K562 (cell line): ENCODE data around the gene PPIL1. TPM values are rescaled to one million over a fixed set of nuclear protein-coding genes. Genes with fewer than 3 reads are reported as not detected.

Experiments
- ARID1B ChIP-seq: fragments of 450-650 bp; IDR thresholded peaks from 2 replicates; pipeline ENCODE4 v1.6.1; 2016; ENCODE audit warnings: antibody characterized with exemption, mild to moderate bottlenecking, inconsistent platforms
- BCLAF1 ChIP-seq, 2 experiments: fragments of 450-650 bp in 1 of 2; IDR thresholded peaks; 2 replicates each; pipeline ENCODE4 v1.6.1; 2011 to 2017; ENCODE audit warnings: low read depth in 2 of 2, antibody characterized with exemption in 1 of 2, borderline replicate concordance in 1 of 2, low read length in 1 of 2, mild to moderate bottlenecking in 1 of 2, mixed read lengths in 1 of 2; ENCODE audit not compliant: control insufficient read depth in 1 of 2
- BCOR ChIP-seq: fragments of 450-650 bp; IDR thresholded peaks from 2 replicates; pipeline ENCODE4 v1.6.1; 2016
- CBFB ChIP-seq: sonication (generic); formaldehyde crosslinking; IDR thresholded peaks from 2 replicates; pipeline ENCODE4 v1.4.0; 2020; ENCODE audit warnings: mild to moderate bottlenecking, missing genetic modification reagents
- CGGBP1 ChIP-seq: fragments of 250-450 bp; sonication (Bioruptor Pico); IDR thresholded peaks from 2 replicates; pipeline ENCODE4 v1.9.0; 2021; ENCODE audit warnings: mild to moderate bottlenecking
- HMG20A ChIP-seq: fragments of 450-650 bp; formaldehyde crosslinking; conservative IDR thresholded peaks from 2 replicates; pipeline ENCODE4 v1.4.0; 2020; ENCODE audit warnings: mild to moderate bottlenecking, mixed read lengths
- NFE2 ChIP-seq: IDR thresholded peaks from 2 replicates; pipeline ENCODE4 v1.6.1; 2014; ENCODE audit warnings: antibody characterized with exemption, low read depth
- PHTF2 ChIP-seq: fragments of 250-450 bp; sonication (Bioruptor Pico); IDR thresholded peaks from 2 replicates; pipeline ENCODE4 v1.5.0; 2021; ENCODE audit warnings: mild to moderate bottlenecking
- PTTG1 ChIP-seq: fragments of 450-650 bp; IDR thresholded peaks from 2 replicates; pipeline ENCODE4 v1.6.1; 2016; ENCODE audit warnings: low read depth, mild to moderate bottlenecking, missing genetic modification characterization, missing compliant biosample characterization
- SAP30 ChIP-seq: fragments of 200-600 bp; sonication (generic); IDR thresholded peaks from 2 replicates; pipeline ENCODE4 v1.6.1; 2012; ENCODE audit warnings: borderline replicate concordance, low read depth, mild to moderate bottlenecking, moderate library complexity, low read length, control low read depth, inconsistent platforms; ENCODE audit not compliant: insufficient read depth, poor library complexity, severe bottlenecking
- SMC3 ChIP-seq: conservative IDR thresholded peaks from 2 replicates; pipeline ENCODE4 v1.6.1; 2011; ENCODE audit warnings: low read depth, low read length, improper control_type of control experiment; ENCODE audit not compliant: insufficient read depth
- TFAP4 ChIP-seq: sonication (generic); formaldehyde crosslinking; IDR thresholded peaks from 2 replicates; pipeline ENCODE4 v1.8.0; 2022; ENCODE audit warnings: missing genetic modification reagents, mild to moderate bottlenecking, moderate library complexity, borderline replicate concordance
- TFE3 ChIP-seq: fragments of 450-650 bp; formaldehyde crosslinking; IDR thresholded peaks from 2 replicates; pipeline ENCODE4 v1.4.0; 2020; ENCODE audit warnings: mild to moderate bottlenecking, mixed read lengths
- THAP7 ChIP-seq: fragments of 250-450 bp; sonication (Bioruptor Pico); IDR thresholded peaks from 2 replicates; pipeline ENCODE4 v1.5.0; 2021
- ZBTB43 ChIP-seq: sonication (generic); formaldehyde crosslinking; IDR thresholded peaks from 2 replicates; pipeline ENCODE4 v1.8.0; 2023; ENCODE audit warnings: mild to moderate bottlenecking, missing genetic modification reagents
- ZC3H11A ChIP-seq: IDR thresholded peaks from 2 replicates; pipeline ENCODE4 v1.6.1; 2012; ENCODE audit warnings: low read depth, low read length, improper control_type of control experiment
- polyA plus RNA-seq, 8 experiments: library from polyadenylated mRNA; depleted of rRNA in 4 of 8; stranded (reverse) in 5 of 8; unstranded in 3 of 8; fragments of >200 nt; fragmentation: Nextera tagmentation in 2 of 8; fragmentation: Illumina TruSeq in 1 of 8; extraction: Ambion mirVana in 2 of 8; extraction: Trizol in 1 of 8; gene quantifications; 2 replicates each; pipeline versions ENCODE4 v1.2.1 to v1.2.3, GENCODE V29; 2011 to 2014; ENCODE audit warnings: inconsistent platforms in 1 of 8, missing spikeins in 1 of 8
- total RNA-seq, 7 experiments: library from RNA; depleted of rRNA in 6 of 7; stranded (reverse); fragments of >200 nt in 6 of 7; fragmentation: Illumina TruSeq in 2 of 7; extraction: Trizol in 2 of 7; gene quantifications; 2 replicates each; pipeline versions ENCODE4 v1.2.1 to v1.2.3, GENCODE V29; 2011 to 2021; ENCODE audit warnings: low replicate concordance in 1 of 7

The PPIL1 gene
- total and polyA plus RNA-seq, 9 of the 15 experiments (the other 6 are each of a cell fraction or from before 2014, with no cell fraction given): 65.8 to 205 (median 130) TPM

GRCh38 chr6:36820700-36821580, 53.7 kb downstream of the PPIL1 start (continued):
- TF ChIP-seq CGGBP1: no peak
- peak; percentile 24; the same call in 1 of the 2 replicates for TF ChIP-seq BCOR
- TF ChIP-seq BCLAF1 (IDR thresholded peaks at IDR 0.05; ENCODE audit: borderline replicate concordance in 1 of 2, control insufficient read depth in 1 of 2, low read depth in 2 of 2, low read length in 1 of 2): no peak
- no peak for TF ChIP-seq HMG20A (CRISPR knock-in tag)
- peak; percentile 86 for TF ChIP-seq ARID1B
- TF ChIP-seq TFAP4 (CRISPR knock-in tag): peak; percentile 42; the same call in 1 of the 2 replicates
- TF ChIP-seq ZC3H11A: no peak
- no peak for TF ChIP-seq SMC3
- TF ChIP-seq PHTF2: no peak
- TF ChIP-seq TFE3: no peak
- TF ChIP-seq SAP30: no peak
- peak; percentile 51; the same call in 1 of the 2 replicates for TF ChIP-seq PTTG1 (tag)
- no peak for TF ChIP-seq ZBTB43
- TF ChIP-seq NFE2: peak; percentile 36; the same call in 1 of the 2 replicates
- no peak for TF ChIP-seq THAP7 (CRISPR knock-in tag)
- no peak for TF ChIP-seq CBFB (CRISPR knock-in tag)
